ENCODE measurements around the gene MORC1. TPM values are rescaled to one million over a fixed set of nuclear protein-coding genes. Genes with fewer than 3 reads are reported as not detected.

MORC1 gene
- total RNA-seq, 1 donor from 2014 or later, result not detected

GRCh38 chr3:108918866-108919265 is 199.1 kb downstream of the MORC1 start:
- Histone ChIP-seq H3K4me1 (ENCODE audit: control insufficient read depth in 3 of 3, insufficient read depth in 3 of 3, low read length in 3 of 3) (no peaks in the 10 kb centered on the region), H3K36me3 (ENCODE audit: control insufficient read depth in 3 of 3, insufficient read depth in 3 of 3, low read length in 3 of 3) (no peaks in the 10 kb centered on the region), H3K9ac (ENCODE audit: low read depth in 1 of 3, low read length in 3 of 3) (no peak overlapping the region), H3K9me3 (ENCODE audit: control insufficient read depth in 3 of 3, low read length in 3 of 3) (no peaks in the 10 kb centered on the region), H3K27me3 (ENCODE audit: control insufficient read depth in 3 of 3, insufficient read depth in 3 of 3, low read length in 3 of 3) (no peaks in the 10 kb centered on the region), H3K4me3 (ENCODE audit: low read length in 3 of 3) (no peak overlapping the region), H3K27ac (ENCODE audit: low read depth, low read length) (no peak overlapping the region)

- Histone ChIP-seq H3K4me1 (ENCODE audit: control insufficient read depth in 3 of 3, insufficient read depth in 3 of 3, low read length in 3 of 3) (no peaks in the 10 kb centered on the region), H3K9ac (ENCODE audit: low read depth in 1 of 3, low read length in 3 of 3) (no peak overlapping the region), H3K27me3 (ENCODE audit: control insufficient read depth in 3 of 3, insufficient read depth in 3 of 3, low read length in 3 of 3) (no peaks in the 10 kb centered on the region), H3K36me3 (ENCODE audit: control insufficient read depth in 3 of 3, insufficient read depth in 3 of 3, low read length in 3 of 3) (no peaks in the 10 kb centered on the region), H3K4me3 (ENCODE audit: low read length in 3 of 3) (no peak overlapping the region), H3K9me3 (ENCODE audit: control insufficient read depth in 3 of 3, low read length in 3 of 3) (no peaks in the 10 kb centered on the region), H3K27ac (ENCODE audit: low read depth, low read length) (no peak overlapping the region)
Measured at GRCh38 chr3:108914774-108915641, 202.9 kb downstream of the MORC1 start.

- no peak overlapping the region for H3K27ac ChIP-seq (ENCODE audit: low read depth, low read length)
- no peaks in the 10 kb centered on the region for H3K9me3 ChIP-seq (ENCODE audit: control insufficient read depth in 3 of 3, low read length in 3 of 3)
- H3K9ac ChIP-seq (ENCODE audit: low read depth in 1 of 3, low read length in 3 of 3), result no peak overlapping the region
Measured at GRCh38 chr3:108909799-108910198, 208.1 kb downstream of the MORC1 start.

More at GRCh38 chr3:108909799-108910198, 208.1 kb downstream of the MORC1 start:
- H3K36me3 ChIP-seq (ENCODE audit: control insufficient read depth in 3 of 3, insufficient read depth in 3 of 3, low read length in 3 of 3), result no peaks in the 10 kb centered on the region
- no peaks in the 10 kb centered on the region for H3K27me3 ChIP-seq (ENCODE audit: control insufficient read depth in 3 of 3, insufficient read depth in 3 of 3, low read length in 3 of 3)
- H3K4me3 ChIP-seq (ENCODE audit: low read length in 3 of 3), result no peak overlapping the region
- H3K4me1 ChIP-seq (ENCODE audit: control insufficient read depth in 3 of 3, insufficient read depth in 3 of 3, low read length in 3 of 3), result no peaks in the 10 kb centered on the region

Small RNAs within 50 kb of the gene (small RNA-seq; reads per million reads assigned to genes)
- gene RF00012, result not detected

Other genes starting within 250 kb of the MORC1 start
- not detected for gene GUCA1C, start 164.3 kb downstream of the MORC1 start, total RNA-seq
- gene C3orf85, start 18.6 kb upstream of the MORC1 start, total RNA-seq, result not detected
- not detected for gene DPPA2, start 198.4 kb upstream of the MORC1 start, total RNA-seq
- gene DPPA4, start 219.4 kb upstream of the MORC1 start, total RNA-seq, result 0.52 TPM

Data from skeletal muscle tissue (tissue), 5 donors.